Adrenal gland (tissue), 5 donors: Measurements from ENCODE around the gene ARHGDIA.

Source experiments
- CTCF ChIP-seq, 6 experiments: fragments of 450-650 bp in 4 of 6; fragments of 200-600 bp in 2 of 6; sonication (generic) in 1 of 6; IDR thresholded peaks; 1 replicate in 5 of 6; 2 replicates in 1 of 6; pipeline versions ENCODE4 v1.5.1 to v1.8.0; 2016 to 2021; ENCODE audit warnings: antibody characterized with exemption in 6 of 6, mild to moderate bottlenecking in 2 of 6, moderate library complexity in 1 of 6
- POLR2A ChIP-seq, 2 donors: fragments of 450-650 bp; IDR thresholded peaks; one replicate each; pipeline ENCODE4 v1.6.1; 2017; ENCODE audit warnings: antibody characterized with exemption in 2 of 2, mild to moderate bottlenecking in 2 of 2, moderate library complexity in 1 of 2
- donor health status: DM: no; HTN: no; CAD: no.

GRCh38 chr17:81904600-81905423 is 33.7 kb upstream of the ARHGDIA start:
- TF ChIP-seq CTCF (IDR thresholded peaks at IDR 0.05) (no peak), POLR2A (IDR thresholded peaks at IDR 0.05) (no peak)
